ENCODE data around the gene ANKRD17. TPM values are rescaled to one million over a fixed set of nuclear protein-coding genes. Genes with fewer than 3 reads are reported as not detected.
A peak's percentile ranks its signal among the peaks of the same experiment; 100 is the strongest.

The ANKRD17 gene
- total and polyA plus RNA-seq, 5 donors = 9.6 to 59.4 (median 52.3) TPM

DNA sequence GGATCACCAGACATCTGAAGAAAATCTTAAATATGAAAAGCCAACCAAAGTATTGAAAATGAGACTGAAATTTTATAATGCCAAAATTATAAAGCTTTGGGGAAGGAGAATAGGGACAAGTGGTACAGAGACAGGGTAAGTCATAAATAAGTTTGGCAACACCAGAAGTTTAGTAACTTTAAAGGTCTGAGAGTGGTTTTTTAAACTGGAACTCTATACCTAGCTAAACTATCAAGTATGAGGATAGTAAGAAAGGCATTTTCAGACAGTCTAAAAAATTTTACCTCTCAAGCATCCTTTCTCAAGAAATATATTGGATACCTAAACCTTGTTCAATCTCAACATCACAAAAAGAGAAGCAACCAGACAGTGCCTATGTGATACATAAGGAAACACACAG, 92.4 kb downstream of the ANKRD17 start:
- H3K27me3 ChIP-seq (ENCODE audit: control insufficient read depth, insufficient read depth) = no peaks in the 10 kb centered on the region
- H3K27ac ChIP-seq (ENCODE audit: low read length) = no peak overlapping the region
- H3K4me1 ChIP-seq (ENCODE audit: control insufficient read depth, insufficient read depth, low read length) = no peaks in the 10 kb centered on the region
- ATAC-seq = no peak
- no peaks in the 10 kb centered on the region for H3K9me3 ChIP-seq (ENCODE audit: control insufficient read depth, low read length)
- no peak for DNase-seq
- intact Hi-C loops (cut with DNase I) = no loop called here
- no peak overlapping the region for H3K4me3 ChIP-seq (ENCODE audit: low read length)

DNA sequence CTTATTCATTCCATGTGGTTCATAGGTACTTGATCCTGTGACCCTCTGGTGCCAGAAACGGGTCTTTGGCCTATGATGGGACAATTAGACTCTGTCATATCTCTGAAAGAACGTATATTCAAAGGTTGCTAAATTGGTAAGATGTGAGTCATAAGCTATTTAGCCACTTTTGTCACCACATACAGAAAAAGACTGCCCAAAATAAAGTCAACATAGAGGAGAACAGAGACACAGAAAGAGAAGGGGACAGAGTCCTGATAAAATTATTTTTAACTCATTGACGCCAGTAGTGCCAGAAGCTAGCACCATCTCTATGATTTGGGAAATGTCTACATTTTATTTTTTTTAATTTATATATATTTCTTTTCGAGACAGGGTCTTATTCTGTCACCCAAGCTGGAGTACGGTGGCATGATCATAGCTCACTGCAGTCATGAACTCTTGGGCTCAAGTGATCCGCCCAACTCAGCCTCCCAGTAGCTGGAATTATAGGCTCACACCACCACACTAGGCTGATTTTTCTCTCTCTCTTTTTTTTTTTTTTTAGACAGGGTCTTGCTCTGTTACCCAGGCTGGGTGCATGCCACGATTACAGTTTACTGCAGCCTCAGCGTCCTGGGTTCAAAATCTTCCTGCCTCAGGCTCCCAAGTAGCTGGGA, 96.9 kb downstream of the ANKRD17 start:
- Histone ChIP-seq H3K4me1 (ENCODE audit: control insufficient read depth, insufficient read depth, low read length) (no peaks in the 10 kb centered on the region), H3K27me3 (ENCODE audit: control insufficient read depth, insufficient read depth) (no peaks in the 10 kb centered on the region), H3K4me3 (ENCODE audit: low read length) (no peak overlapping the region), H3K27ac (ENCODE audit: low read length) (no peak overlapping the region), H3K9me3 (ENCODE audit: control insufficient read depth, low read length) (no peaks in the 10 kb centered on the region)
- no peak for DNase-seq
- intact Hi-C loops (cut with DNase I) = no loop called here
- peak in 1 of 2 donors; percentile 20 for ATAC-seq
- WGBS = 83% methylated on average over 8 of the region's 8 CpGs

DNA sequence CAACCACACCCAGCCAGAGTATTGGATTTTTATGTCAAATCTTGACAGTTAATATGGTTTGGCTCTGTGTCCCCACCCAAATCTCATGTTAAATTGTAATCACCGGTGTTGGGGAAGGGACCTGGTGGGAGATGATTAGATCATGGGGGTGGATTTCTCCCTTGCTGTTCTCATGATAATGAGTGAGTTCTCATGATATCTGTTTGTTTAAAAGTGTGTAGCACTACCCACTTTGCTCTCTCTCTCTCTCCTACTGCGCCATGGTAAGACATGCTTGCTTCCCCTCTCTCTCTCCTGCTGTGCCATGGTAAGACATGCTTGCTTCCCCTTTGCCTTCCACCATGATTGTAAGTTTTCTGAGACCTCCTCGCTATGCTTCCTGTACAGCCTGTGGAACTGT, 102.2 kb downstream of the ANKRD17 start:
- Histone ChIP-seq H3K4me1 (ENCODE audit: control insufficient read depth, insufficient read depth, low read length) (no peaks in the 10 kb centered on the region), H3K27me3 (ENCODE audit: control insufficient read depth, insufficient read depth) (no peaks in the 10 kb centered on the region), H3K27ac (ENCODE audit: low read length) (no peak overlapping the region), H3K4me3 (ENCODE audit: low read length) (no peak overlapping the region), H3K9me3 (ENCODE audit: control insufficient read depth, low read length) (no peaks in the 10 kb centered on the region)
- ATAC-seq = no peak
- intact Hi-C loops (cut with DNase I) = loop anchor here in 1 of 4 donors (10.0 kb wide), 1 partner anchor 52 kb away; no protein-coding TSS in a partner anchor
- no peak for DNase-seq
- 96% methylated on average over 3 of the region's 3 CpGs for WGBS

DNA sequence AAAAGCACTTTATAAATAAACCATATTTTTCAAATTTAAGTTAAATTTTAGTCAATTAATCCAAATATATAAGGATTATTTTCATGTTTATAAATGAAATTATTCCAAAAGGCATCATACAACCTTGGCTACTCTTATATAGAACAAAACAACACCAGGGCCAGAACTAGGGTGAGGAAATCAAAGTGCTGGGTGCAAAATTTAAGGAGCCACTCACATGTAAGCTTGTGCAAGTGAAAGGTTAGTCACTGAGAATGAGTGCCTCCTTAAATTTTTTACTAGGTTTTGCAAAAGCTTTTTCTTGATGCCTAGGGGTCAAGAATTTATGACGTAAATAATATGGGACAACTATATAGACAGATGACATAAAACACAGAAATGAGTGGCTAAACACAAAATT, 105.7 kb downstream of the ANKRD17 start:
- no peak for ATAC-seq
- no peak overlapping the region for H3K4me3 ChIP-seq (ENCODE audit: low read length)
- 91% methylated on average over 1 of the region's 1 CpG for WGBS
- H3K27me3 ChIP-seq (ENCODE audit: control insufficient read depth, insufficient read depth) = no peaks in the 10 kb centered on the region
- H3K4me1 ChIP-seq (ENCODE audit: control insufficient read depth, insufficient read depth, low read length) = no peaks in the 10 kb centered on the region
- H3K9me3 ChIP-seq (ENCODE audit: control insufficient read depth, low read length) = no peaks in the 10 kb centered on the region
- no peak for DNase-seq
- intact Hi-C loops (cut with DNase I) = loop anchor here in 1 of 4 donors (10.0 kb wide), 1 partner anchor 48 kb away; no protein-coding TSS in a partner anchor
- H3K27ac ChIP-seq (ENCODE audit: low read length) = no peak overlapping the region

DNA sequence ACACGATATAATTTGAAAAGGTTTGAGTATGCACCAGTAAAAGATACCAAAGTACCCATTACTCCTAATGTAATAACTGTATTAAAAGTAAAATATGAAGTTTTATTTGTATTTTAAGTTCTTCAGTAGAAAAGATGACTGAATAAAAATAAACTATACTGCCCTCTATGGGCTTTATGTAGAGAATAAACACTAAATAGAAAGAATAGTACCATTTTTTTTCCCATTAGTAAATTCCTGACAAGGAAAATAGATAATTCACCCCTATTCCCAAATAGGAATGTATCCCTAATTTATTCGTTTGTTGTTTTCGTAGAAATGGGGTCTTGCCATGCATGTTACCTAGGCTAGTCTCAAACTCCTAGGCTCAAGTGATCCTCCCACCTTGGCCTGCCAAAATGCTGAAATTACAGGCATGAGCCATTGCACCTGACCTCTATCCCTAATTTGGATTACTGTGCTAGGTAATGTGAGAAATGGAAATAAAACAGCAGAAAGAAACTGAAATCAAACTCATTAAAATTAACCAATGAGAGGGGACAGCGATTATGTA, 115.5 kb downstream of the ANKRD17 start:
- intact Hi-C loops (cut with DNase I) = loop anchor here in 2 of 4 donors (10.0 kb wide), 1 partner anchor 112 kb away; the partner anchor contains the start of gene ANKRD17 (in 2 of the 2)
- 96% methylated on average over 4 of the region's 4 CpGs for WGBS

DNA sequence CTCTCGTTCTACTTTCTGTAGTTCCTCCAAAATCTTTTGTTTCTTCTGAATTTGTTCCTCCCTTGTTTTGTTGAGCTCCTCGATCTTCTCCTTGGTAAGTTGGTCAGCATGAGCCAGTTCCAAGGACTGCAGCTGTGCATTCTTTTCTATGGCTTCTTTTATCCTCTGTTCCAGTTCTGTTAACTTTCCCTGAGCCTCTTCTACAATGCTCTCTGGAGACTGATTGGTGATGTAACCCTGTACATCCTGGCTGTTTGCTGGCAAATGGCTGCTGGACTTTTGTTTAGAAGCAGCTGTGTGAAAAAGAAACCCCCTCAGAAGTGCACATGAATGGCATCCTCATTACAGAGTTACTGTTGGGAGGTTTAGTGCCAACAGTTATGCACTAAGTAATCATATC, 118.6 kb downstream of the ANKRD17 start:
- Histone ChIP-seq H3K27ac (ENCODE audit: low read length) (no peak overlapping the region), H3K4me3 (ENCODE audit: low read length) (no peak overlapping the region), H3K9me3 (ENCODE audit: control insufficient read depth, low read length) (no peaks in the 10 kb centered on the region), H3K4me1 (ENCODE audit: control insufficient read depth, insufficient read depth, low read length) (no peaks in the 10 kb centered on the region), H3K27me3 (ENCODE audit: control insufficient read depth, insufficient read depth) (no peaks in the 10 kb centered on the region)
- WGBS = 88% methylated on average over 2 of the region's 2 CpGs
- ATAC-seq (no peak), DNase-seq (no peak)
- intact Hi-C loops (cut with DNase I) = loop anchor here in 2 of 4 donors (10.0 kb wide), 1 partner anchor 115 kb away; the partner anchor contains the start of gene ANKRD17 (in 2 of the 2)

More for the DNA sequence above, 115.5 kb downstream of the ANKRD17 start:
- DNase-seq = no peak
- H3K9me3 ChIP-seq (ENCODE audit: control insufficient read depth, low read length) = no peaks in the 10 kb centered on the region
- H3K27me3 ChIP-seq (ENCODE audit: control insufficient read depth, insufficient read depth) = no peaks in the 10 kb centered on the region
- no peak for ATAC-seq
- H3K4me1 ChIP-seq (ENCODE audit: control insufficient read depth, insufficient read depth, low read length) = no peaks in the 10 kb centered on the region
- no peak overlapping the region for H3K27ac ChIP-seq (ENCODE audit: low read length)
- H3K4me3 ChIP-seq (ENCODE audit: low read length) = no peak overlapping the region

DNA sequence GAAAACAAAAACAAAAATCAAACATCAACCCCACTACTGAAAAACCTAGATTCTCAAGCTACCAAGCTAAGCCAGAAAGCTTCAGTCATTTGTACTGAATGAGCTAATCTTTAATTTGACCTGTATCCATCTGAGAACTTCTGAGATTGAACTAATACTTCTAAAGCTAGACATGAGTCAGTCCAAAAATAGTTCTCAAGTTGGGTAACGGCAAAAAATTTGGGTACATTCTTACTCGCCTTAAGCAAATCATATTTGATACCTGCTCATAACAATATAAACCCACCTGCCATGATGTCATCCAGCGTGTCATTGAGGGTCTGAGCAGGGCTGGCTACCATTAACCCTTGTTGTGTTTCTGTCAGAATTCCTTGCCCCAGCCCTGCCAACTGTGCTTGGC, 119.4 kb downstream of the ANKRD17 start:
- no peaks in the 10 kb centered on the region for H3K9me3 ChIP-seq (ENCODE audit: control insufficient read depth, low read length)
- H3K27ac ChIP-seq (ENCODE audit: low read length) = no peak overlapping the region
- H3K27me3 ChIP-seq (ENCODE audit: control insufficient read depth, insufficient read depth) = no peaks in the 10 kb centered on the region
- WGBS = 94% methylated on average over 3 of the region's 3 CpGs
- DNase-seq (no peak), ATAC-seq (no peak)
- no peaks in the 10 kb centered on the region for H3K4me1 ChIP-seq (ENCODE audit: control insufficient read depth, insufficient read depth, low read length)
- no peak overlapping the region for H3K4me3 ChIP-seq (ENCODE audit: low read length)
- intact Hi-C loops (cut with DNase I) = no loop called here

DNA sequence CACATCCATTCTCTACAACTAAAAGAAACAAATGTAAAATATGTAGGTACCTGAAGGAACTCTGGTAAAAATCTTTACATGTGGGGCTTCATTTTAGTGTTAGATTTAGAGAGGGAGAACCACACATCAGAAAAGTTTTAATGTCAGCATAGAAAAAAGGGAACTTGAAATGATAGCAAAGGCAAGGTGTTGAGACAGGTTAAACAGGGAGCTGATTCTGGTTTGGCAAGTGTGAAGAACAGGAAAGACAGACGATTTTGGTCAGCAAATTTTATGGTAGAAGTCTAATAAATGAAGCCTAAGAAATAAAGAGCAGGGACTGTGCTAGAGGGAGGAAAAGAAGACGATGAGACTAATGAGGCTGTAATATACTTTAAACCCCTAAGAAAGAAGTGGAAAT, 121.5 kb downstream of the ANKRD17 start:
- Histone ChIP-seq H3K9me3 (ENCODE audit: control insufficient read depth, low read length) (no peaks in the 10 kb centered on the region), H3K27ac (ENCODE audit: low read length) (no peak overlapping the region), H3K4me3 (ENCODE audit: low read length) (no peak overlapping the region), H3K4me1 (ENCODE audit: control insufficient read depth, insufficient read depth, low read length) (no peaks in the 10 kb centered on the region), H3K27me3 (ENCODE audit: control insufficient read depth, insufficient read depth) (no peaks in the 10 kb centered on the region)
- intact Hi-C loops (cut with DNase I) = no loop called here
- ATAC-seq = no peak
- WGBS = 61% methylated on average over 2 of the region's 2 CpGs
- DNase-seq = no peak

DNA sequence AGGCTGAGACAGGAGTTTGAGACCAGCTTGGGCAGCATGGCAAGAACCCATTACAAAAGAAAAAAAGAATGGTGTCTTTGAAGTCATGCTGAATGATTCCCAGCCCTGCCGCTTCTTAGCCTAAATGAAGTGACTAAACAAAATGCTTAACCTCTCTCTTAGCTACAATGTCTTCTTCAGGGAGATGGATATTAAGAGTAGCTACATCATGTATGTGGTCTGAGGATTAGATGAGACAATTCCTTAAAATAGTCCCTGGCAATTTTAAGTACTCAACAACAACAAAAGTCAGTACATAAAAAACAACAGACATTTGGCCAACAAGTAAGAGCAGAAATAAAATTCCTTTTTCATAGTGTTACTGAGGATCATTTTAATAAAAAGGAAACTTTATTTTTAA, 124.8 kb downstream of the ANKRD17 start:
- no peak overlapping the region for H3K4me3 ChIP-seq (ENCODE audit: low read length)
- intact Hi-C loops (cut with DNase I) = no loop called here
- ATAC-seq = no peak
- 98% methylated on average over 1 of the region's 1 CpG for WGBS
- no peaks in the 10 kb centered on the region for H3K4me1 ChIP-seq (ENCODE audit: control insufficient read depth, insufficient read depth, low read length)
- no peaks in the 10 kb centered on the region for H3K9me3 ChIP-seq (ENCODE audit: control insufficient read depth, low read length)
- no peak overlapping the region for H3K27ac ChIP-seq (ENCODE audit: low read length)
- no peaks in the 10 kb centered on the region for H3K27me3 ChIP-seq (ENCODE audit: control insufficient read depth, insufficient read depth)
- DNase-seq = no peak

DNA sequence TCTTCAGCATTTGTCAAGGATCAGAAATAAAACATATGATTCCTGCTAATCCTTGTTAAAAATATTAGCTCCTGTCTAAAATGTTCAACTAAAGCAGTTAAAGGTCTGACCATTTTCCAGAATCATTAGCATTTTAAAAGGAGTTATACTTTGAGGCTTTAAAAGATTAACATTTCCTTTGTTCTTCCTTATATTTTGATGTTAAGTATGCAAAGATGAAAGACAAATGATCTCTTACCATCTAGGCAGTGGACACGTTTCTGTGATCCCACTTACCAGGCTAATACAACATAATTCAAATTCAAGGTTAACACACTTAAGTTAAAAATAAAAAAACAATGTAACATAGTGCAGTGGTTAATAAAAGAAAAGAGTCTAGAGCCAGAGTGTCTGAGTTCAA, 127.3 kb downstream of the ANKRD17 start:
- 69% methylated on average over 1 of the region's 1 CpG for WGBS
- H3K9me3 ChIP-seq (ENCODE audit: control insufficient read depth, low read length) = no peaks in the 10 kb centered on the region
- no peaks in the 10 kb centered on the region for H3K4me1 ChIP-seq (ENCODE audit: control insufficient read depth, insufficient read depth, low read length)
- H3K27ac ChIP-seq (ENCODE audit: low read length) = no peak overlapping the region
- no peak for DNase-seq
- no peak overlapping the region for H3K4me3 ChIP-seq (ENCODE audit: low read length)
- intact Hi-C loops (cut with DNase I) = no loop called here
- H3K27me3 ChIP-seq (ENCODE audit: control insufficient read depth, insufficient read depth) = no peaks in the 10 kb centered on the region
- ATAC-seq = no peak

DNA sequence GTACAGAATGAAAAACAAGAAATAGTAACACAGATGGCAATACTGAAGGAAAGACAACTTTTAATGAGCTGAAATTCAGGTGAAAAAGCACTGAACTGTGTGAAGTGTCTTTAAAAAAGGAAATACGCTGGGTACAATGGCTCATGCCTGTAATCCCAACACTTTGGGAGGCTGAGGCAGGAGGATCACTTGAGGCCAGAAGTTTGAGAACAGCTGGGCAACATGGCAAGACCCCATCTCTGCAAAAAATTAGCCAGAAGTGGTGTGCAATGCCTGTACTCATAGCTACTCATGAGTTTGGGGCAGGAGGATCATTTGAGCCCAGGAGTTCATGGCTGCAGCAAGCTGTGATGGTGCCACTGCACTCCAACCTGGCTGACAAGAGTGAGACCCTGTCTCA, 129.3 kb downstream of the ANKRD17 start:
- intact Hi-C loops (cut with DNase I) = no loop called here
- Histone ChIP-seq H3K4me3 (ENCODE audit: low read length) (no peak overlapping the region), H3K9me3 (ENCODE audit: control insufficient read depth, low read length) (no peaks in the 10 kb centered on the region), H3K27me3 (ENCODE audit: control insufficient read depth, insufficient read depth) (no peaks in the 10 kb centered on the region), H3K4me1 (ENCODE audit: control insufficient read depth, insufficient read depth, low read length) (no peaks in the 10 kb centered on the region), H3K27ac (ENCODE audit: low read length) (no peak overlapping the region)
- ATAC-seq (no peak), DNase-seq (no peak)
- whole genome bisulfite sequencing = 95% methylated on average over 1 of the region's 1 CpG
